HEK293 (cell line): ENCODE results near the gene CCT6B.

Source experiments
- CTCF ChIA-PET: fragments of 350-600 bp; formaldehyde crosslinking; extraction: SDS; loops from one replicate; lab custom pipeline; 2021; ENCODE audit warnings: antibody characterized with exemption; lab: Yijun Ruan, JAX
- POLR2A ChIA-PET: fragments of 300-600 bp; formaldehyde crosslinking; extraction: SDS; loops from one replicate; lab custom pipeline; 2020; ENCODE audit warnings: antibody characterized with exemption, inconsistent platforms; lab: Yijun Ruan, JAX
- H3K27ac ChIP-seq: fragments of 200-500 bp; sonication (Bioruptor generic); 2 replicates; pipeline ENCODE4 v1.5.1; 2014; ENCODE audit warnings: low read depth, low read length, control low read depth, inconsistent platforms; ENCODE audit errors: extremely low read depth
- H3K36me3 ChIP-seq, 2 experiments: fragments of 200-500 bp in 1 of 2; sonication (Bioruptor generic) in 1 of 2; 1 replicate in 1 of 2; 2 replicates in 1 of 2; pipeline ENCODE4 v1.5.1; 2014 to 2017; ENCODE audit warnings: inconsistent platforms in 2 of 2, low read length in 2 of 2; ENCODE audit not compliant: control insufficient read depth in 2 of 2, insufficient read depth in 1 of 2
- H3K4me1 ChIP-seq: fragments of 200-500 bp; sonication (Bioruptor generic); 2 replicates; pipeline ENCODE4 v1.5.1; 2014; ENCODE audit warnings: mild to moderate bottlenecking, low read length, inconsistent platforms; ENCODE audit not compliant: control insufficient read depth, insufficient read depth
- H3K4me3 ChIP-seq: 2 replicates; pipeline ENCODE4 v1.5.1; 2011; ENCODE audit warnings: low read depth, mild to moderate bottlenecking, control low read depth, low read length, moderate library complexity
- H3K9me3 ChIP-seq: fragments of 200-500 bp; sonication (Bioruptor generic); 2 replicates; pipeline ENCODE4 v1.5.1; 2014; ENCODE audit warnings: low read depth, low read length, inconsistent platforms; ENCODE audit not compliant: control insufficient read depth, insufficient read depth
- HOXA7 ChIP-seq: sonication (generic); formaldehyde crosslinking; IDR thresholded peaks from 2 replicates; pipeline ENCODE4 v1.8.1; 2022; ENCODE audit warnings: missing genetic modification reagents, borderline replicate concordance
- KLF7 ChIP-seq: fragments of 450-650 bp; formaldehyde crosslinking; IDR thresholded peaks from 2 replicates; pipeline ENCODE4 v1.5.1; 2016; ENCODE audit warnings: missing biosample characterization, missing genetic modification characterization, borderline replicate concordance
- PRDM1 ChIP-seq: fragments of 450-650 bp; formaldehyde crosslinking; IDR thresholded peaks from 2 replicates; pipeline ENCODE4; 2016; ENCODE audit warnings: missing biosample characterization, missing genetic modification characterization
- SALL2 ChIP-seq: fragments of 450-650 bp; formaldehyde crosslinking; IDR thresholded peaks from 2 replicates; pipeline ENCODE4 v1.5.0; 2017; ENCODE audit warnings: missing biosample characterization, mild to moderate bottlenecking, missing genetic modification characterization, borderline replicate concordance
- SCRT1 ChIP-seq: fragments of 450-650 bp; formaldehyde crosslinking; IDR thresholded peaks from 2 replicates; pipeline ENCODE4 v1.5.1; 2016; ENCODE audit warnings: missing biosample characterization, missing genetic modification characterization, borderline replicate concordance
- SETDB1 ChIP-seq: IDR thresholded peaks from one replicate; pipeline ENCODE4 v1.6.1; 2017; ENCODE audit warnings: mild to moderate bottlenecking, low read length, moderate library complexity, mixed read lengths; ENCODE audit not compliant: insufficient read length
- ZBTB1 ChIP-seq: fragments of 450-650 bp; formaldehyde crosslinking; IDR thresholded peaks from 2 replicates; pipeline ENCODE4 v1.5.1; 2016; ENCODE audit warnings: missing biosample characterization, missing genetic modification characterization
- ZBTB17 ChIP-seq: fragments of 450-650 bp; formaldehyde crosslinking; IDR thresholded peaks from 2 replicates; pipeline ENCODE4 v1.5.1; 2016; ENCODE audit warnings: missing biosample characterization, missing genetic modification characterization
- ZBTB21 ChIP-seq: fragments of 450-650 bp; formaldehyde crosslinking; IDR thresholded peaks from 2 replicates; pipeline ENCODE4 v1.5.1; 2017; ENCODE audit warnings: missing biosample characterization, missing genetic modification characterization
- ZNF114 ChIP-seq: fragments of 450-650 bp; formaldehyde crosslinking; IDR thresholded peaks from 2 replicates; pipeline ENCODE4 v1.5.0; 2017; ENCODE audit warnings: missing biosample characterization, missing genetic modification characterization
- ZNF175 ChIP-seq: fragments of 450-650 bp; formaldehyde crosslinking; IDR thresholded peaks from 2 replicates; pipeline ENCODE4 v1.5.1; 2016; ENCODE audit warnings: missing biosample characterization, missing genetic modification characterization
- ZNF19 ChIP-seq: fragments of 450-650 bp; formaldehyde crosslinking; IDR thresholded peaks from 2 replicates; pipeline ENCODE4; 2016; ENCODE audit warnings: missing biosample characterization, missing genetic modification characterization, low read depth
- ZNF23 ChIP-seq: fragments of 450-650 bp; formaldehyde crosslinking; IDR thresholded peaks from 2 replicates; pipeline ENCODE4 v1.5.1; 2016; ENCODE audit warnings: missing biosample characterization, missing genetic modification characterization, borderline replicate concordance
- ZNF266 ChIP-seq: fragments of 450-650 bp; formaldehyde crosslinking; IDR thresholded peaks from 2 replicates; pipeline ENCODE4 v1.5.1; 2016; ENCODE audit warnings: missing biosample characterization, missing genetic modification characterization, low read depth
- ZNF366 ChIP-seq: fragments of 450-650 bp; formaldehyde crosslinking; conservative IDR thresholded peaks from 2 replicates; pipeline ENCODE4 v1.5.1; 2016; ENCODE audit warnings: missing biosample characterization, missing genetic modification characterization
- ZNF544 ChIP-seq: fragments of 450-650 bp; formaldehyde crosslinking; IDR thresholded peaks from 2 replicates; pipeline ENCODE4 v1.5.0; 2017; ENCODE audit warnings: missing biosample characterization, missing genetic modification characterization
- ZNF585B ChIP-seq: fragments of 450-650 bp; formaldehyde crosslinking; IDR thresholded peaks from 2 replicates; pipeline ENCODE4 v1.5.1; 2016; ENCODE audit warnings: missing biosample characterization, missing genetic modification characterization
- ZNF624 ChIP-seq: fragments of 450-650 bp; formaldehyde crosslinking; IDR thresholded peaks from 2 replicates; pipeline ENCODE4 v1.5.1; 2017; ENCODE audit warnings: missing biosample characterization, missing genetic modification characterization
- ZNF660 ChIP-seq: fragments of 450-650 bp; IDR thresholded peaks from 2 replicates; pipeline ENCODE4 v1.5.1; 2018; ENCODE audit warnings: missing biosample characterization, mild to moderate bottlenecking, missing genetic modification characterization
- ZNF664 ChIP-seq: fragments of 450-650 bp; formaldehyde crosslinking; IDR thresholded peaks from 2 replicates; pipeline ENCODE4 v1.5.1; 2016; ENCODE audit warnings: missing biosample characterization, missing genetic modification characterization
- ZNF701 ChIP-seq: fragments of 450-650 bp; formaldehyde crosslinking; IDR thresholded peaks from 2 replicates; pipeline ENCODE4 v1.5.1; 2016; ENCODE audit warnings: missing biosample characterization, missing genetic modification characterization
- ZNF707 ChIP-seq: fragments of 450-650 bp; formaldehyde crosslinking; IDR thresholded peaks from 2 replicates; pipeline ENCODE4 v1.5.1; 2016; ENCODE audit warnings: missing biosample characterization, missing genetic modification characterization
- ZNF776 ChIP-seq: fragments of 450-650 bp; formaldehyde crosslinking; IDR thresholded peaks from 2 replicates; pipeline ENCODE4 v1.5.0; 2017; ENCODE audit warnings: missing biosample characterization, missing genetic modification characterization, borderline replicate concordance
- ZNF830 ChIP-seq: fragments of 450-650 bp; IDR thresholded peaks from 2 replicates; pipeline ENCODE4 v1.5.0; 2018; ENCODE audit warnings: missing biosample characterization, missing genetic modification characterization, low read depth, mild to moderate bottlenecking, moderate library complexity
- TF ChIP-seq, protein P1 (sequence below): fragments of 450-650 bp; formaldehyde crosslinking; IDR thresholded peaks from 2 replicates; pipeline ENCODE4 v1.5.1; 2016; ENCODE audit warnings: missing biosample characterization, missing genetic modification characterization
- TF ChIP-seq, protein P2 (sequence below): fragments of 450-650 bp; formaldehyde crosslinking; IDR thresholded peaks from 2 replicates; pipeline ENCODE4 v1.5.1; 2016; ENCODE audit warnings: missing biosample characterization, missing genetic modification characterization
- TF ChIP-seq, protein P3 (sequence below): fragments of 450-650 bp; formaldehyde crosslinking; conservative IDR thresholded peaks from 2 replicates; pipeline ENCODE4 v1.5.1; 2016; ENCODE audit warnings: low read depth, missing biosample characterization, missing genetic modification characterization

CCT6B gene

DNA sequence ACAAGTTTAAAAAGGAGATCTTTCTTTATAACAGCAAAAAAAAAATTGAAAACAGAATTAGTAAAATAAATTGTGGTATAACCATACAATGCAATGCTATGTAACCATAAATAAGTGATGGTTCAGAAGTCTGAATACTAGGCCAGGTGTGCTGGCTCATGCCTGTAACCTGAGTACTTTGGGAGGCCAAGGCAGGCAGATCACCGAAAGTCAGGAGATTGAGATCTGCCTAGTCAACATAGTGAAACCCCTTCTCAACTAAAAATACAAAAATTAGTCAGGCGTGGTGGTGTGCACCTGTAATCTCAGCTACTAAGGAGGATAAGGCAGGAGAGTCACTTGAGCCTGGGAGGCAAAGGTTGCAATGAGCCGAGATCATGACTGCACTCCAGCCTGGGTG lies 34.6 kb downstream of the CCT6B start (continued):
- TF ChIP-seq SALL2 (tag by site-specific recombination) (no peak), ZNF830 (no peak), SETDB1 (no peak), ZNF175 (tag by site-specific recombination) (no peak), ZNF23 (no peak), ZNF624 (tag by site-specific recombination) (no peak), ZNF664 (no peak), ZNF19 (no peak)
- TF ChIP-seq, all 188 proteins: peak for 0

DNA sequence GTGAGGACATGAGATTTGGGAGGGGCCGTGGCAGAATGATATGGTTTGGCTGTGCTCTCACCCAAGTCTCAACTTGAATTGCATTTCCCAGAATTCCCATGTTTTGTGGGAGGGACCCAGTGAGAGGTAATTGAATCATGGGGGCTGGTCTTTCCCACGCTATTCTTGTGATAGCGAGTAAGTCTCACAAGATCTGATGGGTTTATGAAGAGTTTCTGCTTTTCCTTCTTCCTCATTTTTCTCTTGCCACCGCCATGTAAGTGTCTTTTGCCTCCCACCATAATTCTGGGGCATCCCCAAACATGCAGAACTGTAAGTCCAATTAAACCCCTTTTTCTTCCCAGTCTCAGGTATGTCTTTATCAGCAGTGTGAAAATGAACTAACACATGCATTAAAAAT lies 40.6 kb downstream of the CCT6B start:
- H3K9me3 ChIP-seq: no peaks in the 10 kb centered on the region
- no peaks in the 10 kb centered on the region for H3K36me3 ChIP-seq
- POLR2A ChIA-PET: no interaction called here
- H3K4me1 ChIP-seq: no peaks in the 10 kb centered on the region
- H3K4me3 ChIP-seq: no peak overlapping the region
- no peak for TF ChIP-seq ZBTB21 (tag by site-specific recombination)
- TF ChIP-seq, protein P1, sequence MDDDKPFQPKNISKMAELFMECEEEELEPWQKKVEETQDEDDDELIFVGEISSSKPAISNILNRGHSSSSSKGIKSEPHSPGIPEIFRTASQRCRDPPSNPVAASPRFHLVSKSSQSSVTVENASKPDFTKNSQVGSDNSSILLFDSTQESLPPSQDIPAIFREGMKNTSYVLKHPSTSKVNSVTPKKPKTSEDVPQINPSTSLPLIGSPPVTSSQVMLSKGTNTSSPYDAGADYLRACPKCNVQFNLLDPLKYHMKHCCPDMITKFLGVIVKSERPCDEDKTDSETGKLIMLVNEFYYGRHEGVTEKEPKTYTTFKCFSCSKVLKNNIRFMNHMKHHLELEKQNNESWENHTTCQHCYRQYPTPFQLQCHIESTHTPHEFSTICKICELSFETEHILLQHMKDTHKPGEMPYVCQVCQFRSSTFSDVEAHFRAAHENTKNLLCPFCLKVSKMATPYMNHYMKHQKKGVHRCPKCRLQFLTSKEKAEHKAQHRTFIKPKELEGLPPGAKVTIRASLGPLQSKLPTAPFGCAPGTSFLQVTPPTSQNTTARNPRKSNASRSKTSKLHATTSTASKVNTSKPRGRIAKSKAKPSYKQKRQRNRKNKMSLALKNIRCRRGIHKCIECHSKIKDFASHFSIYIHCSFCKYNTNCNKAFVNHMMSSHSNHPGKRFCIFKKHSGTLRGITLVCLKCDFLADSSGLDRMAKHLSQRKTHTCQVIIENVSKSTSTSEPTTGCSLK (tag by site-specific recombination): no peak
- TF ChIP-seq, protein P2, sequence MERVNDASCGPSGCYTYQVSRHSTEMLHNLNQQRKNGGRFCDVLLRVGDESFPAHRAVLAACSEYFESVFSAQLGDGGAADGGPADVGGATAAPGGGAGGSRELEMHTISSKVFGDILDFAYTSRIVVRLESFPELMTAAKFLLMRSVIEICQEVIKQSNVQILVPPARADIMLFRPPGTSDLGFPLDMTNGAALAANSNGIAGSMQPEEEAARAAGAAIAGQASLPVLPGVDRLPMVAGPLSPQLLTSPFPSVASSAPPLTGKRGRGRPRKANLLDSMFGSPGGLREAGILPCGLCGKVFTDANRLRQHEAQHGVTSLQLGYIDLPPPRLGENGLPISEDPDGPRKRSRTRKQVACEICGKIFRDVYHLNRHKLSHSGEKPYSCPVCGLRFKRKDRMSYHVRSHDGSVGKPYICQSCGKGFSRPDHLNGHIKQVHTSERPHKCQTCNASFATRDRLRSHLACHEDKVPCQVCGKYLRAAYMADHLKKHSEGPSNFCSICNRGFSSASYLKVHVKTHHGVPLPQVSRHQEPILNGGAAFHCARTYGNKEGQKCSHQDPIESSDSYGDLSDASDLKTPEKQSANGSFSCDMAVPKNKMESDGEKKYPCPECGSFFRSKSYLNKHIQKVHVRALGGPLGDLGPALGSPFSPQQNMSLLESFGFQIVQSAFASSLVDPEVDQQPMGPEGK (tag by site-specific recombination): no peak
- no peak for TF ChIP-seq ZBTB17 (tag by site-specific recombination)
- no peak for TF ChIP-seq PRDM1 (tag by site-specific recombination)
- TF ChIP-seq KLF7 (tag by site-specific recombination): no peak
- no peak for TF ChIP-seq ZNF585B (tag by site-specific recombination)
- no peak for TF ChIP-seq ZNF266 (tag by site-specific recombination)
- CTCF ChIA-PET: no interaction called here
- no peak overlapping the region for H3K27ac ChIP-seq

DNA sequence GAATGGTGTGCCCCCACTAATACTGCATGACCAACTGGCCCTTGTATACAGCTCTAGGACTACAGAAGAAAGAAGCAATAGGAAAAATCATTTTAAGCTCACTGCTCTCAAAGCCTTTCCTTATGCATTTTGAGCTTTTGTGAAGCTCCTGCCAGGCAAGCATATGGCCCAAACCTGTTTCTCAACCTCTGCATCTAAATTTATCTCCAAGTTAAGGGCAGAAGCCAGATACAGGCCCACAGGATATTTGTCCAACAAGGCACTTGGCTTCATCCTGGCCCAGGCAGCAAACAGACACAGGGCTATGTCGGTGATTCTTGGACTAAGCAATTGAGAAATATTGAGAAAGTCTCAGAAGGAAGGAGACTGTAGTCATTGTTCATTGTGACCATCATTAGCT lies 43.9 kb downstream of the CCT6B start:
- Histone ChIP-seq H3K4me3 (no peak overlapping the region), H3K9me3 (no peaks in the 10 kb centered on the region), H3K27ac (no peak overlapping the region), H3K36me3 (no peaks in the 10 kb centered on the region), H3K4me1 (no peaks in the 10 kb centered on the region)
- ChIA-PET CTCF (no interaction called here), POLR2A (no interaction called here)
- TF ChIP-seq ZNF707 (no peak), ZBTB1 (tag by site-specific recombination) (no peak), HOXA7 (CRISPR knock-in tag) (no peak), ZNF544 (tag by site-specific recombination) (no peak), ZNF114 (tag by site-specific recombination) (no peak), ZNF660 (no peak), SCRT1 (tag by site-specific recombination) (no peak), ZNF776 (tag by site-specific recombination) (no peak), ZNF366 (tag by site-specific recombination) (no peak), ZNF701 (no peak)
- TF ChIP-seq, protein P3, sequence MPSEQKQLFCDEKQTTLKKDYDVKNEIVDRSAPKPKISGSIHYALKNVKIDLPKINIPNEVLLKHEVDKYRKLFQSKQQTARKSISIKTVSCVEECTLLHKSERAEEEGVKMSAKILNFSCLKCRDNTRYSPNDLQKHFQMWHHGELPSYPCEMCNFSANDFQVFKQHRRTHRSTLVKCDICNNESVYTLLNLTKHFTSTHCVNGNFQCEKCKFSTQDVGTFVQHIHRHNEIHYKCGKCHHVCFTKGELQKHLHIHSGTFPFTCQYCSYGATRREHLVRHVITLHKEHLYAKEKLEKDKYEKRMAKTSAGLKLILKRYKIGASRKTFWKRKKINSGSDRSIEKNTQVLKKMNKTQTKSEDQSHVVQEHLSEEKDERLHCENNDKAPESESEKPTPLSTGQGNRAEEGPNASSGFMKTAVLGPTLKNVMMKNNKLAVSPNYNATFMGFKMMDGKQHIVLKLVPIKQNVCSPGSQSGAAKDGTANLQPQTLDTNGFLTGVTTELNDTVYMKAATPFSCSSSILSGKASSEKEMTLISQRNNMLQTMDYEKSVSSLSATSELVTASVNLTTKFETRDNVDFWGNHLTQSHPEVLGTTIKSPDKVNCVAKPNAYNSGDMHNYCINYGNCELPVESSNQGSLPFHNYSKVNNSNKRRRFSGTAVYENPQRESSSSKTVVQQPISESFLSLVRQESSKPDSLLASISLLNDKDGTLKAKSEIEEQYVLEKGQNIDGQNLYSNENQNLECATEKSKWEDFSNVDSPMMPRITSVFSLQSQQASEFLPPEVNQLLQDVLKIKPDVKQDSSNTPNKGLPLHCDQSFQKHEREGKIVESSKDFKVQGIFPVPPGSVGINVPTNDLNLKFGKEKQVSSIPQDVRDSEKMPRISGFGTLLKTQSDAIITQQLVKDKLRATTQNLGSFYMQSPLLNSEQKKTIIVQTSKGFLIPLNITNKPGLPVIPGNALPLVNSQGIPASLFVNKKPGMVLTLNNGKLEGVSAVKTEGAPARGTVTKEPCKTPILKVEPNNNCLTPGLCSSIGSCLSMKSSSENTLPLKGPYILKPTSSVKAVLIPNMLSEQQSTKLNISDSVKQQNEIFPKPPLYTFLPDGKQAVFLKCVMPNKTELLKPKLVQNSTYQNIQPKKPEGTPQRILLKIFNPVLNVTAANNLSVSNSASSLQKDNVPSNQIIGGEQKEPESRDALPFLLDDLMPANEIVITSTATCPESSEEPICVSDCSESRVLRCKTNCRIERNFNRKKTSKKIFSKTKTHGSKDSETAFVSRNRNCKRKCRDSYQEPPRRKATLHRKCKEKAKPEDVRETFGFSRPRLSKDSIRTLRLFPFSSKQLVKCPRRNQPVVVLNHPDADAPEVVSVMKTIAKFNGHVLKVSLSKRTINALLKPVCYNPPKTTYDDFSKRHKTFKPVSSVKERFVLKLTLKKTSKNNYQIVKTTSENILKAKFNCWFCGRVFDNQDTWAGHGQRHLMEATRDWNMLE (tag by site-specific recombination): no peak
